Loucy (cell line): ENCODE data around the gene DRC7.

Source experiments
- H2AFZ ChIP-seq: fragments of 200-600 bp; sonication (generic); 2 replicates; pipeline ENCODE4 v1.6.0; 2016; ENCODE audit warnings: antibody characterized with exemption, mild to moderate bottlenecking, low read length, moderate library complexity
- H3F3A ChIP-seq: fragments of 200-600 bp; 2 replicates; pipeline ENCODE4 v1.6.0; 2016; ENCODE audit warnings: antibody characterized with exemption, low read depth, mild to moderate bottlenecking
- H3K27me3 ChIP-seq: fragments of 200-600 bp; sonication (generic); 2 replicates; pipeline ENCODE4 v1.6.1; 2014; ENCODE audit warnings: low read length, mild to moderate bottlenecking; ENCODE audit not compliant: insufficient read depth, poor library complexity, severe bottlenecking
- H3K36me3 ChIP-seq: fragments of 200-600 bp; sonication (generic); 2 replicates; pipeline ENCODE4 v1.6.1; 2016; ENCODE audit warnings: low read length; ENCODE audit not compliant: insufficient read depth
- H3K4me1 ChIP-seq: fragments of 200-600 bp; sonication (generic); 2 replicates; pipeline ENCODE4 v1.5.1; 2014; ENCODE audit warnings: low read length, mild to moderate bottlenecking; ENCODE audit not compliant: insufficient read depth, poor library complexity, severe bottlenecking
- H3K4me2 ChIP-seq: fragments of 200-600 bp; sonication (generic); 2 replicates; pipeline ENCODE4 v1.6.0; 2014; ENCODE audit warnings: antibody characterized with exemption, low read length, low read depth, mild to moderate bottlenecking; ENCODE audit not compliant: poor library complexity, severe bottlenecking
- H3K4me3 ChIP-seq: fragments of 200-600 bp; sonication (generic); 2 replicates; pipeline ENCODE4 v1.5.1; 2014; ENCODE audit warnings: low read length, mild to moderate bottlenecking, mixed read lengths; ENCODE audit not compliant: poor library complexity, severe bottlenecking
- H3K79me2 ChIP-seq: fragments of 200-600 bp; sonication (generic); 2 replicates; pipeline ENCODE4 v1.6.1; 2014; ENCODE audit warnings: low read length; ENCODE audit not compliant: insufficient read depth
- H3K9ac ChIP-seq: fragments of 200-600 bp; sonication (generic); 2 replicates; pipeline ENCODE4 v1.6.0; 2014; ENCODE audit warnings: mild to moderate bottlenecking, low read depth, low read length, moderate library complexity; ENCODE audit not compliant: poor library complexity, severe bottlenecking
- H3K9me2 ChIP-seq: fragments of 200-600 bp; sonication (generic); replicated peaks from 2 replicates; pipeline ENCODE4 v1.6.1; 2016; ENCODE audit warnings: low read depth, low read length, mixed read lengths
- H3K9me3 ChIP-seq: fragments of 200-600 bp; sonication (generic); 2 replicates; pipeline ENCODE4 v1.6.1; 2014; ENCODE audit warnings: mild to moderate bottlenecking, antibody characterized with exemption, low read length, low read depth; ENCODE audit not compliant: insufficient read depth
- H4K20me1 ChIP-seq: fragments of 200-600 bp; sonication (generic); 2 replicates; pipeline ENCODE4 v1.6.0; 2014; ENCODE audit warnings: antibody characterized with exemption, low read length, mild to moderate bottlenecking; ENCODE audit not compliant: insufficient read depth, poor library complexity, severe bottlenecking
- CTCF ChIP-seq: fragments of 200-600 bp; sonication (generic); conservative IDR thresholded peaks from 2 replicates; pipeline ENCODE4 v1.5.1; 2014; ENCODE audit warnings: mild to moderate bottlenecking, antibody characterized with exemption, low read length
- EZH2phosphoT487 ChIP-seq: fragments of 200-600 bp; IDR thresholded peaks from 2 replicates; pipeline ENCODE4 v1.6.1; 2018; ENCODE audit warnings: antibody characterized with exemption, mild to moderate bottlenecking, moderate library complexity, borderline replicate concordance

Gene DRC7

DNA sequence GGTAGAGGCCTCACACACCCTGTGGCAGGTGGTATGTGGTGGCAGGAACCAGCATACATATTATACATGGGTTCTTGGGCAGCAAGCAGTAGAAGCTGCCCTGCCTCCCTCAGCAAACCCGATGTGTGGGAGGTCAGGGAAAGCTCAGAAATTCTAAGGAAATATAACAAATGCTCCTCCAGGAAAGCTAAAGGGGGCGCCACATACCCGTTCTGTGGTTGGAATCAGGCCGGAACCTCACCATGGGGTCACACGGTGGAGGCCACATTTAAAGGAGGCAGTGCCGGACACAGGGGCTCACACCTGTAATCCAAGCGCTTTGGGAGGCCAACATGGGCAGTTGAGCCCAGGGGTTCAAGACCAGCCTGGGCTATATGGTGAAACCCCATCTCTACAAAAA is 28.6 kb downstream of the DRC7 start:
- no peak for TF ChIP-seq EZH2phosphoT487
- peak; percentile 26; the same call in 1 of the 2 replicates for TF ChIP-seq CTCF
- H3K79me2 ChIP-seq = no peaks in the 10 kb centered on the region
- H3K9me3 ChIP-seq = no peaks in the 10 kb centered on the region
- H2AFZ ChIP-seq = no peak overlapping the region
- H3K4me2 ChIP-seq = no peak overlapping the region
- H3K36me3 ChIP-seq = no peaks in the 10 kb centered on the region
- no peak overlapping the region for H3K9ac ChIP-seq
- no peaks in the 10 kb centered on the region for H3F3A ChIP-seq
- H3K9me2 ChIP-seq = no peaks in the 10 kb centered on the region
- H4K20me1 ChIP-seq = no peaks in the 10 kb centered on the region
- H3K27me3 ChIP-seq = no peaks in the 10 kb centered on the region
- peaks cover 2% of the 10 kb centered on the region for H3K4me1 ChIP-seq
- no peak overlapping the region for H3K4me3 ChIP-seq

DNA sequence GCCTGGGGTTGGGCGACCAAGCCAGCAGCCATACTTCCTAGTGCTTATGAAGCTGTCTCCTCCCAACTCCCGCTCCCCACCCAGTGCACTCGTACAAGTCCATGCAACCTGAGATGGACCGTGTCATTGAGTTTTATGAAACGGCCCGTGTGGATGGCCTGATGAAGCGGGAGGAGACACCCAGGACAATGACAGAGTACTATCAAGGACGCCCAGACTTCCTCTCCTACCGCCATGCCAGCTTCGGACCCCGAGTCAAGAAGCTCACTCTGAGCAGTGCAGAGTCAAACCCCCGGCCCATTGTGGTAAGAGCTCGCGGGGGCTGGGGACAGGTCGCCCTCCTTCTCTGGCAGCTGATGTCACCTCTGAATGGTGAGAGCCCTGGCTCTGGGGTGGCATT is 29.9 kb downstream of the DRC7 start:
- no peaks in the 10 kb centered on the region for H3K79me2 ChIP-seq
- no peak overlapping the region for H3K9ac ChIP-seq
- TF ChIP-seq EZH2phosphoT487 (no peak), CTCF (no peak)
- no peak overlapping the region for H2AFZ ChIP-seq
- H3K4me3 ChIP-seq = no peak overlapping the region
- H3K36me3 ChIP-seq = no peaks in the 10 kb centered on the region
- H3K27me3 ChIP-seq = no peaks in the 10 kb centered on the region
- H4K20me1 ChIP-seq = no peaks in the 10 kb centered on the region
- no peaks in the 10 kb centered on the region for H3K9me2 ChIP-seq
- no peaks in the 10 kb centered on the region for H3K9me3 ChIP-seq
- peaks cover 2% of the 10 kb centered on the region for H3K4me1 ChIP-seq
- H3K4me2 ChIP-seq = no peak overlapping the region
- H3F3A ChIP-seq = no peaks in the 10 kb centered on the region

DNA sequence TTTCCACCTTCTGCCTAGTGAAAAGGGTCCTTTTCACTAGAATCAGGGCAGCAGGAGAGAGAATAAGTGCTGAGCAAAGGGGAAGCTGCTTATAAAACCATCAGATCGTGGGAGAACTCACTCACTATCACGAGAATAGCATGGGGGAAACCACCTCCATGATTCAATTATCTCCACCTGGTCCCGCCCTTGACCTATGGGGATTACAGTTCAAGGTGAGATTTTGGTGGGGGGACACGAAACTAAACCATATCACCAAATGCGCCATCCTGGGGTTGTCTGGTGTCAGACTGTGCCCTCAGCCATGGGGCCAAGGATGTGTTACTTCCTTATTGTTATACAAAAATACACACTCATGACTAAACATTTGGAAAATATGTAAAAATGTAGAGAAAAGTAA is 30.5 kb downstream of the DRC7 start:
- no peak overlapping the region for H3K9ac ChIP-seq
- 0 out of 2 replicates have a peak overlapping the region, but pooled peaks have one; percentile 42 for H2AFZ ChIP-seq
- H3K36me3 ChIP-seq = no peaks in the 10 kb centered on the region
- H3K4me1 ChIP-seq = peaks cover 2% of the 10 kb centered on the region
- no peaks in the 10 kb centered on the region for H4K20me1 ChIP-seq
- H3K27me3 ChIP-seq = no peaks in the 10 kb centered on the region
- H3K79me2 ChIP-seq = no peaks in the 10 kb centered on the region
- TF ChIP-seq EZH2phosphoT487 (no peak), CTCF (no peak)
- no peak overlapping the region for H3K4me2 ChIP-seq
- H3K9me3 ChIP-seq = no peaks in the 10 kb centered on the region
- H3F3A ChIP-seq = no peaks in the 10 kb centered on the region
- H3K9me2 ChIP-seq = no peaks in the 10 kb centered on the region
- H3K4me3 ChIP-seq = no peak overlapping the region
